Measurements from ENCODE around the gene EEF2KMT.
A peak's percentile ranks its signal among the peaks of the same experiment; 100 is the strongest.
"Not testable (repeated sequence)": the region's sequence is repeated elsewhere in the genome, so short reads cannot be mapped to it uniquely, and the experiment has no call there.

EEF2KMT gene

GRCh38 chr16:5084099-5084731 lies 13.4 kb downstream of the EEF2KMT start:
- in situ Hi-C loops (cut with HindIII; ENCODE audit: low pct_unique_long_range_greater_than_20kb, low sequenced_read_pairs); DNase-seq (ENCODE audit: low read depth in 1 of 2, low spot score in 1 of 2): not testable (repeated sequence)

- in situ Hi-C loops (cut with HindIII; ENCODE audit: low pct_unique_long_range_greater_than_20kb, low sequenced_read_pairs); DNase-seq (ENCODE audit: low read depth in 1 of 2, low spot score in 1 of 2): not testable (repeated sequence)
Observed at GRCh38 chr16:5083646-5084045, 13.9 kb downstream of the EEF2KMT start.

DNA sequence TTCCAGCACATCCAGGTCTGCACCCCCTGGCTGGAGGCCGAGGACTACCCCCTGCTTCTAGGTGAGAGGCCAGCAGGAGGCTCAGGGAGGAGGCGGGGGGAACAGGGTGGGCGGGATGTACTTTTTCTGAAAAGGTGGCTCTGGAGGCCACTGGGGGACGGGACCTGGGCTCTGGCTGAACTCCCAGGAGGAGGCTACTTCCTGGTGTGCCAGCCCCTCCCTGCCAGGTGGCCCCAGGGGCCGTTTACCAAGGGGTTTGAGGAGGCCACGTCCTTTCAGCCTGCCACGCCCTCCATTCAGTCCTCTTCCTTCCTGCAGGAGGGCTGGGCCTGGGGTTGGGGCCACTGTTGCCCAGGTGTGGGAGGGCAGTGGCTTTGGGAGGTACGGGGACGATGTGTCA lies 16.6 kb downstream of the EEF2KMT start:
- DNase-seq (ENCODE audit: low read depth in 1 of 2, low spot score in 1 of 2); in situ Hi-C loops (cut with HindIII; ENCODE audit: low pct_unique_long_range_greater_than_20kb, low sequenced_read_pairs): not testable (repeated sequence)

DNA sequence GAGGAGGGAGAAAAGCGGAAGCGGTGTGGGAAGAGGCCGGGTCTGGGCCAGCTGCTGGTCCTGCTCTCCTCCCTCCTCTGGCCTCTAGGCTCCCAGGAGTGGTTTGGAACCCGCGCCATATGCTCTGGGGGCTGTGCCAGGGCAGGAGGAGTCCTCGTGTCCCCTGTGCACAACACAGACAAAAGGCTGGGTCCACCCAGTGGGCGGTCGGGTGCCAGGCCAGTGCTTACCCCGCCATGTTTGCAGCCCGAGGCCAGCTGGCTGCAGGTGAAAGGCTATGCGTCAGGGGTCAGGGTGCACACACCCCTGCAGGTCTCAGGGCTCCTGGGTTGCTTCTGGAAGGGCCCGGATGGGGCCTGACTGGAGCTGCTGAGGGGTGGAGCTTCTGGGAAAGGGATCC lies 17.1 kb downstream of the EEF2KMT start:
- in situ Hi-C loops (cut with HindIII; ENCODE audit: low pct_unique_long_range_greater_than_20kb, low sequenced_read_pairs); DNase-seq (ENCODE audit: low read depth in 1 of 2, low spot score in 1 of 2): not testable (repeated sequence)

DNA sequence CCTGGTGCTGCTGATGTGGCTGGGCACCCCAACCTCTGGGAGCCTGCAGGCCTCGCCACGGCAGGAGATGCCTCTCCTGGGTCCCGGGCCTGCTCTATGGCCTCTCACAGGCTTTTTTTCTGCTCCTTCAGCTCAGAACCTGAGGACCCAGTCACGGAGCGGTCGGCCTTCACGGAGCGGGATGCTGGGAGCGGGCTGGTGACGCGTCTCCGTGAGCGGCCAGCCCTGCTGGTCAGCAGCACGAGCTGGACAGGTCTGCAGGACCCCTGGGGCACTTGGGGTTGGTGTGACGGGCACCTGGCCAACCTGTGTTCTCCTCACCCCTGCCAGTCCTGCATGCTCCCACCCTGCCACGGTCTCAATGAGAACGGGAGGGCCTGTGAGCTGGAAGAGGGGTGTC lies 19.0 kb downstream of the EEF2KMT start:
- no peak for TF ChIP-seq JUND (IDR thresholded peaks at IDR 0.05; ENCODE audit: low read depth)
- in situ Hi-C loops (cut with HindIII; ENCODE audit: low pct_unique_long_range_greater_than_20kb, low sequenced_read_pairs) = no loop called here

DNA sequence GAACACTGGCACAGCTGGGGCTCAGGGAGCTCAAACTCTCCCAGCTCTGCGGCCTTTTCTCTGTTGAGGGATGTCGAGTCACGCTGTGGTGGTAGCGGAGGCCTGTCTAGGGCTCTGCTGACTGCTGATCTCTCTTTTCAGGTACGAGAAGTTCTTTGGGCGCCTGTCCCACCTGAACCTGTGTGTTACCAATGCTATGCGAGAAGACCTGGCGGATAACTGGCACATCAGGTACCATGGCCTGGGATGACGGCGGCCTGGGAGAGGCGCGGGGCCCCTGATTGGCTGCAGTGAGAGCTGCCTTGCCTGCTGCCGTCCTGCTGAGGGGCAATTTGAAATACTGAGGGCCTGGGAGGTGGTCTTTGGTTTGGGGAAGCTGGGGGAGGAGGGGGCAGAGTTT lies 20.3 kb downstream of the EEF2KMT start:
- TF ChIP-seq JUND (IDR thresholded peaks at IDR 0.05; ENCODE audit: low read depth) = no peak
- no peak for DNase-seq (ENCODE audit: low read depth in 1 of 2, low spot score in 1 of 2)
- in situ Hi-C loops (cut with HindIII; ENCODE audit: low pct_unique_long_range_greater_than_20kb, low sequenced_read_pairs) = no loop called here

More for the DNA sequence above, 19.0 kb downstream of the EEF2KMT start:
- no peak for DNase-seq (ENCODE audit: low read depth in 1 of 2, low spot score in 1 of 2)

DNA sequence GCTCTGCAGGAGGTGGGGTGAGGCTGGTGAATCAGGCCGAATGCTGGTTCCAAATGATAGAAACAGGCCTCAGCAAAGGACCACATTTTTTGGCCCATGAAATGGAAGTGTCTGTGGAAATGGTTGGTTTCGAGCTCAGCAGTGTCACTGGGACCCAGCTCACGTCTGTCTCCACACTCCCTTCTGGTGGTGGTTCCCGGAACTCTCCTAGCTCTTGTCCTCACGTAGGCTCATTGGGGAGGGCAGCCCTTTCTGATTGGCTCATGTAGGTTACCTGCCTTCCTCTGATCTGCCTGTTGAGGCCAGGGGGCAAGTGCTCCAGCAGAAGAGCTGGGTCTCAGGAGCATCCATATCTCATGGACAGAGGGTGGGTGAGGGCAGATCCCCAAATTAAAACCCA lies 22.0 kb downstream of the EEF2KMT start:
- TF ChIP-seq JUND (IDR thresholded peaks at IDR 0.05; ENCODE audit: low read depth) = no peak
- no peak for DNase-seq (ENCODE audit: low read depth in 1 of 2, low spot score in 1 of 2)
- in situ Hi-C loops (cut with HindIII; ENCODE audit: low pct_unique_long_range_greater_than_20kb, low sequenced_read_pairs) = no loop called here

DNA sequence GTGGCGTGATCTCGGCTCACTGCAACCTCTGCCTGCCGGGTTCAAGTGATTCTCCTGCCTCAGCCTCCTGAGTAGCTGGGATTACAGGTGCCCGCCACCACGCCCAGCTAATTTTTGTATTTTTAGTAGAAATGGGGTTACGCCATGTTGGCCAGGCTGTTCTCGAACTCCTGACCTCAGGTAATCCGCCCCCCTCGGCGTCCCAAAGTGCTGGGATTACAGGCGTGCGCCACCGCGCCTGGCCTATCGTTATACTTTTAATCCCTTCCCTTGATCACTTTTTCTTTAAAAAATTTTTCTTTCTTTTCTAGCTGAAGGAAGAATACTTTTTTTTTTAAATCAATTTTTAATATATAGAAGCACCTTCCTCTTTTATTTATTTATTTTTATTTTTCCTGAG lies 23.8 kb downstream of the EEF2KMT start:
- DNase-seq (ENCODE audit: low read depth in 1 of 2, low spot score in 1 of 2); in situ Hi-C loops (cut with HindIII; ENCODE audit: low pct_unique_long_range_greater_than_20kb, low sequenced_read_pairs): not testable (repeated sequence)

DNA sequence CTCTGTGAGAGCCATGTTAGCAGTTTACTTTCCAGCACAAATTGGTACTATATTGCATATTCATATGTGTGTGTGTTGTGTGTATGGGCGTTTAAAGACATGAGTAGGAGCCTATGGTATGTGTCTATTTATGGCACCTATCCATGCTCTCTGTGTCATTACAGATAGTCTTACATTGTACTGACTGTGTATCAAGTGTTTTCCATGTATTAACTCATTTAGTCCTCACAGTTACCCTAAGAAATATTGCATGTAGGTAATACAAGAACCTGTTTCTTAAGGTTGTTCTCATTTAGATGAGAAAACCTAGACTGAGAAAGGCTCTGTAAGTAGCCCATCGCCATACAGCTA lies 24.3 kb downstream of the EEF2KMT start:
- no peak for TF ChIP-seq JUND (IDR thresholded peaks at IDR 0.05; ENCODE audit: low read depth)
- in situ Hi-C loops (cut with HindIII; ENCODE audit: low pct_unique_long_range_greater_than_20kb, low sequenced_read_pairs) = no loop called here
- DNase-seq (ENCODE audit: low read depth in 1 of 2, low spot score in 1 of 2) = no peak

DNA sequence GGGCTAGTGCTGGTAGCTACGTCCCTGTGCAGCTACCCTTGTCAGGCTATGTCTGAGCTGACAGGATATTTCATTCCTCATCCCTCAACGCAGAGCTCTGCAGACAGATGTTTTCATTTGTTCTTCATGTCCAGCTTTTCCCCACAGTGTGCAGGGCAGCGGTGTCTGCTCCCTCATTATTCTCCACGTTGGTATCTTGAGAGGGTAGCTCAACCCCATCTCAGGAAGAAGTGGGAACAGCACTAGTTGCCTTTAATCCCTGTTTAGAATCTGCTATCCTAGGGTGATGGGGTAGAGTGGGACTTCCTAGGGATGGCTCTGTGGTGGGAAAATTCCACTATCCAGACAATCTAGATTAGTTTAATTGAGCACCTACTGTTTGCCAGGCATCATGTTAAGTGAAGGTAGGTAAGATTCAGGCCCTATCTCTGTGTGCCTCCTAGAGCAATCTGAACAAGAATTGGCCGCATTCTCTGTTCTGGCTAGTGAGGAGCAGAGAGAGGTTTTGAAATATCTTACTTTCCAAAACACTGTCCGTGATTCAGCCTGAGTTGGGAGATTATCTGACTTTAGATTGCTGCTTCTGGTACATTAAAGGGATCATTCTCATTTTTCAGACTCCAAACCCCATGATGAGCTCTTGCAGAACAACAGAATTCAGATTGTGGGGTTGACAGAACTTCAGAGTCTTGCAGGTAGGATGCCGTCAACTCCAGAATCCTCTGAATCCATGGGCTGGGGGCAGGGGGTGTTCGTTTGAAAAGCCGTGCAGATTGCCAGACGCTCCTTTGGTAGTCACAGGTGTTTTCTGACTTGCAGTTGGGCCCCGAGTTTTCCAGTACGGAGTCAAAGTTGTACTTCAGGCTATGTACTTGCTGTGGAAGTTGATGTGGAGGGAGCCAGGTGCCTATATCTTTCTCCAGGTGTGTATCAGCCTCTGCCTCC lies 25.0 kb downstream of the EEF2KMT start:
- DNase-seq (ENCODE audit: low read depth in 1 of 2, low spot score in 1 of 2) = no peak
- in situ Hi-C loops (cut with HindIII; ENCODE audit: low pct_unique_long_range_greater_than_20kb, low sequenced_read_pairs) = no loop called here
- no peak for TF ChIP-seq JUND (IDR thresholded peaks at IDR 0.05; ENCODE audit: low read depth)

GRCh38 chr16:5071681-5072333 lies 25.8 kb downstream of the EEF2KMT start, which contains the start of gene ALG1:
Gene ALG1, plus strand, starts transcription at chr16:5071843. Its CDS starts 7 bp downstream, at chr16:5071850.
- in situ Hi-C loops (cut with HindIII; ENCODE audit: low pct_unique_long_range_greater_than_20kb, low sequenced_read_pairs) = no loop called here
- DNase-seq (ENCODE audit: low read depth in 1 of 2, low spot score in 1 of 2) = peak; percentile 79 to 86
- TF ChIP-seq JUND (IDR thresholded peaks at IDR 0.05; ENCODE audit: low read depth) = no peak

DNA sequence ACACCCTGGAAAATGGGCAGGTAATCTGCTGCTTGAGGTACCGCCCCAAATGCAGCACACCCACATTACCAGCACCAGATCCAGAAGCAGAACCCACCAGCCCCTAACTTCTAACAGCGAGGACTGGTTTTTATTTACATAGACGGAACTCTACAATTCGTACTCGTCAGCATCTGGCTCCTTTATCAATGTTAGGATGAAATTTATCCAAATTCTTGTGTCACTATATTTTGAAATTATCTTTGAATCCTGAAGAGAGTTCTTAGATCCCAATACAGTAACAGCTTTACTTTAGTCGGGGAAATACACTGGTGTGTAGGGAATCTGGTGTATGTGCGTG lies 26.3 kb downstream of the EEF2KMT start:
- in situ Hi-C loops (cut with HindIII; ENCODE audit: low pct_unique_long_range_greater_than_20kb, low sequenced_read_pairs) = no loop called here
- no peak for DNase-seq (ENCODE audit: low read depth in 1 of 2, low spot score in 1 of 2)

More for the DNA sequence above, 26.3 kb downstream of the EEF2KMT start:
- no peak for TF ChIP-seq JUND (IDR thresholded peaks at IDR 0.05; ENCODE audit: low read depth)
